ENCODE data around the gene TP53BP2.

Gene TP53BP2

DNA sequence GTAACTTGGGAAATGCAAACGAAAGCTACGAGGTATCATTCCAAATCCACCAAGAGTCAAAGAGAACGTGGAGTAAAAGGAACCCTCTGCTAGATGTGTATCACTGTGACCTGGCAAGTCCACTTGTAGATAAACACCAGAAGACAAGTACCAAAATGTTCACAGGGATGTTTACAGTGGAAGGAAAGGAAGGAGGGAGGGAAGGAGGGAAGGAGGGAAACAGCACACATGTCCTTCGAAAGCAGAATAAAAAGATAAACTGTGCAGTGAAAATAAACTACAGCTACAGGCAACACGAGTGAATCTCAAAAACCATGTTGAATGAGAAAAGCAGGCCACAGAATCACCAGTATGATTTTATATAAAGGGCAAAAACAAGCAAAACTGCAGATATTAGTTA, 59.9 kb downstream of the TP53BP2 start:
- Histone ChIP-seq H3K9me3 (ENCODE audit: control extremely low read depth in 1 of 5, control insufficient read depth in 4 of 5, insufficient read depth in 2 of 5, low read depth in 1 of 5, low read length in 4 of 5) (no peaks in the 10 kb centered on the region), H3K4me1 (ENCODE audit: control extremely low read depth in 1 of 4, control insufficient read depth in 4 of 4, insufficient read depth in 4 of 4, low read length in 3 of 4) (no peaks in the 10 kb centered on the region), H3K27me3 (replicated peaks in 2 of 5; ENCODE audit: control insufficient read depth in 4 of 5, insufficient read depth in 5 of 5, low read length in 4 of 5) (no peaks in the 10 kb centered on the region), H3K27ac (ENCODE audit: insufficient read depth in 1 of 2, low read depth in 1 of 2, low read length in 2 of 2, poor library complexity in 1 of 2, severe bottlenecking in 2 of 2) (peak overlapping the region in 1 of 2 experiments; percentile 17), H3K4me3 (ENCODE audit: control insufficient read depth in 1 of 7, extremely low read depth in 1 of 7, insufficient read depth in 4 of 7, low read depth in 2 of 7, low read length in 6 of 7) (no peak overlapping the region), H3K36me3 (ENCODE audit: control insufficient read depth in 4 of 4, insufficient read depth in 4 of 4, low read length in 3 of 4) (peaks cover 10 to 52% (median 34%) of the 10 kb centered on the region in 4 experiments)
- 100% methylated on average over 4 of the region's 5 CpGs for WGBS (ENCODE audit: insufficient coverage)
- ChIA-PET POLR2A (interaction anchor here (0.6 to 1.0 kb wide), 2 partner anchors 12 to 570 kb away, joined by 3 read pairs; no protein-coding TSS in a partner anchor), CTCF (no interaction called here)
- DNase-seq, result no peak

DNA sequence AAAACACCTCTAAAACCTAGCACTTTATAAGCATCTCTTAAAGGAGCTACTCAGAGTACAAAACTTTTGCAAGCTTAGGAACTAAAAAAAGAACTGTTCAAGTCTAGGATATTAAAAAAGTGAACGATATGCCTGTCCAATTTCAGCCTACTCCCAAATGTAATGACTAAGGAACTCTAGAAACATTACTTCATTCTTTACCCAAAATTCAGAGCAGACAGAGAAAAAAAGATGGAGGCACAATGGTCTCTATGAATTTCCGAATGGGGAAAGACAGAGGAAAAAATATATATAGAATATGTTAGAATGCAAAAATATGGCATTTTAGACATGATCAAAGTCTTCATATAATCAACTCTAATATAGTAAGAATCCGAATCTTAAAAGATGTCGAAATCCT, 61.2 kb downstream of the TP53BP2 start:
- no peaks in the 10 kb centered on the region for H3K4me1 ChIP-seq (ENCODE audit: control extremely low read depth in 1 of 4, control insufficient read depth in 4 of 4, insufficient read depth in 4 of 4, low read length in 3 of 4)
- POLR2A ChIA-PET, result no interaction called here
- CTCF ChIA-PET, result interaction anchor here (0.7 to 1.2 kb wide), 3 partner anchors 8 to 228 kb away, joined by 3 to 4 read pairs (median 4); partner anchors contain the start of gene TP53BP2
- WGBS (ENCODE audit: insufficient coverage), result 100% methylated on average over 2 of the region's 4 CpGs
- no peak overlapping the region for H3K27ac ChIP-seq (ENCODE audit: insufficient read depth in 1 of 2, low read depth in 1 of 2, low read length in 2 of 2, poor library complexity in 1 of 2, severe bottlenecking in 2 of 2)
- no peaks in the 10 kb centered on the region for H3K9me3 ChIP-seq (ENCODE audit: control extremely low read depth in 1 of 5, control insufficient read depth in 4 of 5, insufficient read depth in 2 of 5, low read depth in 1 of 5, low read length in 4 of 5)
- no peak for DNase-seq
- no peaks in the 10 kb centered on the region for H3K27me3 ChIP-seq (replicated peaks in 2 of 5; ENCODE audit: control insufficient read depth in 4 of 5, insufficient read depth in 5 of 5, low read length in 4 of 5)
- peaks cover 11 to 54% (median 41%) of the 10 kb centered on the region in 4 experiments for H3K36me3 ChIP-seq (ENCODE audit: control insufficient read depth in 4 of 4, insufficient read depth in 4 of 4, low read length in 3 of 4)
- no peak overlapping the region for H3K4me3 ChIP-seq (ENCODE audit: control insufficient read depth in 1 of 7, extremely low read depth in 1 of 7, insufficient read depth in 4 of 7, low read depth in 2 of 7, low read length in 6 of 7)

DNA sequence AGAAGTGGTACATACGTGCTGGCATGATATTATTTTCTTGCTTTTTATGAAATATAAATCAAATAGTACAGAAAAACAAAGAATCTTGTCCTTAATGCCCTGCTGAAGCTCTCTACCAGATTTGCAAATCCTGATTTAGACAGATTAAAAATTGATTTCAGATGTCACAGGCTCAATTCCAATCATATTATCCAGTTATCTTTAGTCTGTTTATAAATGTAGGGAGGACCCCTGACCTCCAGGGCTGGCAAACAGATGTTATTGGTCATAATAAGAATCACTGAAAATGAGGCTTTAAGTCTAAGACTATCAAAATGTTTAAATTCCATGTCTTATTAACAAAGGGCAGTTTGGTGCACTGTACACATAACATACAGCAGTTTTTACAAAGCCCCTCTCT, 62.1 kb downstream of the TP53BP2 start:
- no peak overlapping the region for H3K27ac ChIP-seq (ENCODE audit: insufficient read depth in 1 of 2, low read depth in 1 of 2, low read length in 2 of 2, poor library complexity in 1 of 2, severe bottlenecking in 2 of 2)
- H3K27me3 ChIP-seq (replicated peaks in 2 of 5; ENCODE audit: control insufficient read depth in 4 of 5, insufficient read depth in 5 of 5, low read length in 4 of 5), result no peaks in the 10 kb centered on the region
- H3K36me3 ChIP-seq (ENCODE audit: control insufficient read depth in 4 of 4, insufficient read depth in 4 of 4, low read length in 3 of 4), result peaks cover 14 to 59% (median 45%) of the 10 kb centered on the region in 4 experiments
- DNase-seq, result no peak
- CTCF ChIA-PET, result interaction anchor here (1.0 to 1.4 kb wide), 2 partner anchors 13 to 63 kb away, joined by 4 read pairs; partner anchors contain the start of gene TP53BP2
- POLR2A ChIA-PET, result no interaction called here
- H3K4me3 ChIP-seq (ENCODE audit: control insufficient read depth in 1 of 7, extremely low read depth in 1 of 7, insufficient read depth in 4 of 7, low read depth in 2 of 7, low read length in 6 of 7), result no peak overlapping the region
- no peaks in the 10 kb centered on the region for H3K4me1 ChIP-seq (ENCODE audit: control extremely low read depth in 1 of 4, control insufficient read depth in 4 of 4, insufficient read depth in 4 of 4, low read length in 3 of 4)
- WGBS (ENCODE audit: insufficient coverage), result no CpG with 5 or more reads among the region's 1 CpG
- no peaks in the 10 kb centered on the region for H3K9me3 ChIP-seq (ENCODE audit: control extremely low read depth in 1 of 5, control insufficient read depth in 4 of 5, insufficient read depth in 2 of 5, low read depth in 1 of 5, low read length in 4 of 5)

DNA sequence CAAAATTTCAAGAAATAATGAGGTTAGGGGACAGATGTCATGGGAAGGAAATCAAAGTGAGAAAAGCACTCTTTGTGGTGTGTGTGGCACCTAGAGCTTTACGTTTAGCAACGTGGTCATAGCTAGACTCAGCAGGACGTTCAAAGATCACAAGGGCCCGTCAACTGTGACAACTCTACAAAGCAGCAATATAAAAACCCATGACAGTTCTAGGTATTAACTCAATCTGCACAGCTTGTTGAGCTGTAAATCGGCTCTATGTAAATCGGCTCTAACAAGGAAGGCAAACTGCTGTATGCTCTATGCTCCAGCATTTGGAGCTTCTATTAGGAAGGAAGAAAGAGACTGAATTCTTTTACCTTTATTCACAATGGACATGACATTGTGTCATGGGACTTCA, 64.8 kb downstream of the TP53BP2 start:
- WGBS (ENCODE audit: insufficient coverage), result 100% methylated on average over 2 of the region's 6 CpGs
- Histone ChIP-seq H3K4me3 (ENCODE audit: control insufficient read depth in 1 of 7, extremely low read depth in 1 of 7, insufficient read depth in 4 of 7, low read depth in 2 of 7, low read length in 6 of 7) (no peak overlapping the region), H3K27me3 (replicated peaks in 2 of 5; ENCODE audit: control insufficient read depth in 4 of 5, insufficient read depth in 5 of 5, low read length in 4 of 5) (no peaks in the 10 kb centered on the region), H3K9me3 (ENCODE audit: control extremely low read depth in 1 of 5, control insufficient read depth in 4 of 5, insufficient read depth in 2 of 5, low read depth in 1 of 5, low read length in 4 of 5) (no peaks in the 10 kb centered on the region), H3K27ac (ENCODE audit: insufficient read depth in 1 of 2, low read depth in 1 of 2, low read length in 2 of 2, poor library complexity in 1 of 2, severe bottlenecking in 2 of 2) (no peak overlapping the region), H3K36me3 (ENCODE audit: control insufficient read depth in 4 of 4, insufficient read depth in 4 of 4, low read length in 3 of 4) (peaks cover 14 to 60% (median 53%) of the 10 kb centered on the region in 4 experiments), H3K4me1 (ENCODE audit: control extremely low read depth in 1 of 4, control insufficient read depth in 4 of 4, insufficient read depth in 4 of 4, low read length in 3 of 4) (peaks cover 0 to 7% (median 5%) of the 10 kb centered on the region in 4 experiments)
- DNase-seq, result no peak
- CTCF ChIA-PET, result interaction anchor here (0.7 to 3.5 kb wide), 5 partner anchors 10 to 31 kb away, joined by 3 to 16 read pairs (median 7); no protein-coding TSS in a partner anchor
- POLR2A ChIA-PET, result no interaction called here

DNA sequence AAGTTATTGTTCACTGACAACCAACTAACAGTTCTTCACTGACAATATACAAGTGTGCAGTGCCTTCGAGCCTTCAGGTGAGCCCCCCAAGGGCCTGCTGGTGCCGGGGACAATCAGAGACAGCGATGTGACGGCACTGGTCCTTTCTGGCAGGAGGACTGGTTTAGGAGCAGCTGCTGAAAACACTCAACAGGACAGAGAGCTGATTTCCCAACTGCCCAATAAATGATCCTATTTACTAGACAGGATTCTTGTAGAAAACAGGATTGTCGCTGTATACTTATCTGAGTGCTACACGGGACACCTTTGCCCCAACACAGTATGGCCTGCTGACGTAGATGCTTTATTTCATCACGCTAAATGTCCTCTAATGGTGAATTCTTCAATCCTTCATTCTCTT, 65.4 kb downstream of the TP53BP2 start:
- Histone ChIP-seq H3K9me3 (ENCODE audit: control extremely low read depth in 1 of 5, control insufficient read depth in 4 of 5, insufficient read depth in 2 of 5, low read depth in 1 of 5, low read length in 4 of 5) (no peaks in the 10 kb centered on the region), H3K36me3 (ENCODE audit: control insufficient read depth in 4 of 4, insufficient read depth in 4 of 4, low read length in 3 of 4) (peaks cover 15 to 60% (median 50%) of the 10 kb centered on the region in 4 experiments), H3K27me3 (replicated peaks in 2 of 5; ENCODE audit: control insufficient read depth in 4 of 5, insufficient read depth in 5 of 5, low read length in 4 of 5) (no peaks in the 10 kb centered on the region), H3K4me3 (ENCODE audit: control insufficient read depth in 1 of 7, extremely low read depth in 1 of 7, insufficient read depth in 4 of 7, low read depth in 2 of 7, low read length in 6 of 7) (no peak overlapping the region), H3K4me1 (ENCODE audit: control extremely low read depth in 1 of 4, control insufficient read depth in 4 of 4, insufficient read depth in 4 of 4, low read length in 3 of 4) (peaks cover 0 to 12% (median 9%) of the 10 kb centered on the region in 4 experiments), H3K27ac (ENCODE audit: insufficient read depth in 1 of 2, low read depth in 1 of 2, low read length in 2 of 2, poor library complexity in 1 of 2, severe bottlenecking in 2 of 2) (no peak overlapping the region)
- 98% methylated on average over 7 of the region's 8 CpGs for WGBS (ENCODE audit: insufficient coverage)
- POLR2A ChIA-PET, result no interaction called here
- CTCF ChIA-PET, result interaction anchor here (0.7 to 3.5 kb wide), 5 partner anchors 10 to 31 kb away, joined by 3 to 16 read pairs (median 7); no protein-coding TSS in a partner anchor
- no peak for DNase-seq

DNA sequence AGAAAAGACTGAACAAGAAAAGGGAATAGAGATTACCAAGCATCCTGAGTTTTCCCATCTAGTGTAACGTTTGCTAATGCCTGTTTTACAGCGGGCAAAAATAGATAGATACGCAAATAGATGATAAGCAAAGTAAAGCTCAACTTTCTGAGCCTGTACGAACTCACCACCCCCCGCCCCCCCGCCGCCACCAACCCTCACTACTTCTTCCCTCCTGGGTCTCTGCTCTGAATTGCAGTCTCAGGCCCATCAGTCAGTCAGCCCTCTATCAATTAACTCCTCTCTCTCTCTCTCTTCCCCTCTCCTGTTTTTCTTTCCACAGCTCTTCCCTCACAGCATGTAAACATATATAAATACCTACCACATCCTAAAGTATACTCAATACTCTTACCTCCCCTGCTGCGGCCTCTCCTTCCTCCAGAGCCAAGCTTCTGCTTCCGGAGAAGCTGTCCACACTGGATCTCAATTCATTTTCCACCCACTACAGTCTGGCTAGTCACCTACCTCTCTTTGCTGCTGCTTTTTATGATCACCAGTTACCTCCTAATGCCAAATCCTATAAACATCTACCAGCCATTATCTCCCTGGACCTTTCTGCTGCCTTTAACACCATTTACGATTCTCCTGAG, 68.8 kb downstream of the TP53BP2 start:
- WGBS (ENCODE audit: insufficient coverage), result 93% methylated on average over 8 of the region's 10 CpGs
- H3K4me3 ChIP-seq (ENCODE audit: control insufficient read depth in 1 of 7, extremely low read depth in 1 of 7, insufficient read depth in 4 of 7, low read depth in 2 of 7, low read length in 6 of 7), result no peak overlapping the region
- H3K27ac ChIP-seq (ENCODE audit: insufficient read depth in 1 of 2, low read depth in 1 of 2, low read length in 2 of 2, poor library complexity in 1 of 2, severe bottlenecking in 2 of 2), result peak overlapping the region in 1 of 2 experiments; percentile 54
- no peaks in the 10 kb centered on the region for H3K27me3 ChIP-seq (replicated peaks in 2 of 5; ENCODE audit: control insufficient read depth in 4 of 5, insufficient read depth in 5 of 5, low read length in 4 of 5)
- ChIA-PET POLR2A (interaction anchor here (1.5 kb wide), 1 partner anchor 12 kb away, joined by 3 read pairs; no protein-coding TSS in a partner anchor), CTCF (interaction anchor here (0.9 to 1.4 kb wide), 3 partner anchors 8 to 65 kb away, joined by 3 to 4 read pairs (median 3); no protein-coding TSS in a partner anchor)
- H3K4me1 ChIP-seq (ENCODE audit: control extremely low read depth in 1 of 4, control insufficient read depth in 4 of 4, insufficient read depth in 4 of 4, low read length in 3 of 4), result peaks cover 0 to 22% (median 9%) of the 10 kb centered on the region in 4 experiments
- H3K9me3 ChIP-seq (ENCODE audit: control extremely low read depth in 1 of 5, control insufficient read depth in 4 of 5, insufficient read depth in 2 of 5, low read depth in 1 of 5, low read length in 4 of 5), result no peaks in the 10 kb centered on the region
- no peak for DNase-seq
- H3K36me3 ChIP-seq (ENCODE audit: control insufficient read depth in 4 of 4, insufficient read depth in 4 of 4, low read length in 3 of 4), result peaks cover 9 to 60% (median 46%) of the 10 kb centered on the region in 4 experiments
